IMR-90 (cell line): ENCODE results near the gene DCAF10. TPM values are rescaled to one million over a fixed set of nuclear protein-coding genes. Genes with fewer than 3 reads are reported as not detected.

Experiments
- ATAC-seq: fragments of 200-7000 bp; cut with Tn5 transposase; 2 replicates; pipeline ENCODE4 v1.9.1; 2020; ENCODE audit warnings: low read depth, mild to moderate bottlenecking, moderate library complexity
- BruUV-seq: library from RNA; stranded (reverse); fragments of 400-500 nt; replicated peaks from 2 replicates; lab custom pipeline; 2021; lab: Mats Ljungman, UMichigan
- CTCF ChIA-PET: fragments of 300-600 bp; formaldehyde crosslinking; extraction: SDS; loops from one replicate; lab custom pipeline; 2021; ENCODE audit warnings: antibody characterized with exemption; lab: Yijun Ruan, JAX
- POLR2A ChIA-PET: fragments of 300-600 bp; sonication (Branson Sonifier 250); formaldehyde crosslinking; loops from one replicate; lab custom pipeline; 2022; ENCODE audit warnings: antibody characterized with exemption; ENCODE audit not compliant: unreplicated experiment; lab: Charles Lee
- DNase-seq: peaks from one replicate; pipeline ENCODE4 v3.0.0; 2013
- H2AFZ ChIP-seq: replicated peaks from 2 replicates; pipeline ENCODE3; 2013; ENCODE audit warnings: low read length, mild to moderate bottlenecking; ENCODE audit not compliant: poor library complexity
- H2AK5ac ChIP-seq: 2 replicates; pipeline ENCODE4 v1.6.1; 2013; ENCODE audit warnings: low read depth, low read length, inconsistent platforms
- H2AK9ac ChIP-seq: replicated peaks from 2 replicates; pipeline ENCODE3; 2013; ENCODE audit warnings: mild to moderate bottlenecking, low read depth, low read length, moderate library complexity; ENCODE audit not compliant: poor library complexity
- H2BK120ac ChIP-seq: 2 replicates; pipeline ENCODE4 v1.6.1; 2013; ENCODE audit warnings: low read depth, low read length, inconsistent platforms
- H2BK15ac ChIP-seq: 3 replicates; pipeline ENCODE4 v1.6.1; 2013; ENCODE audit warnings: low read depth, low read length, inconsistent platforms
- H2BK20ac ChIP-seq: 2 replicates; pipeline ENCODE4 v1.6.1; 2013; ENCODE audit warnings: low read depth, mild to moderate bottlenecking, inconsistent platforms, low read length, moderate library complexity
- H2BK5ac ChIP-seq: 2 replicates; pipeline ENCODE4 v1.6.1; 2013; ENCODE audit warnings: mild to moderate bottlenecking, low read depth, low read length, inconsistent platforms; ENCODE audit not compliant: poor library complexity, severe bottlenecking
- H3K14ac ChIP-seq: replicated peaks from 2 replicates; pipeline ENCODE4 v1.6.1; 2013; ENCODE audit warnings: low read depth, low read length, inconsistent platforms
- H3K18ac ChIP-seq: 2 replicates; pipeline ENCODE4 v1.6.1; 2013; ENCODE audit warnings: low read depth, low read length, control low read depth
- H3K23ac ChIP-seq: 2 replicates; pipeline ENCODE4 v1.6.1; 2013; ENCODE audit warnings: low read depth, low read length, inconsistent platforms
- H3K27ac ChIP-seq: 2 replicates; pipeline ENCODE4 v1.5.1; 2013; ENCODE audit warnings: mild to moderate bottlenecking, control low read depth, low read length; ENCODE audit not compliant: insufficient read depth
- H3K27me3 ChIP-seq: 2 replicates; pipeline ENCODE4 v1.6.1; 2013; ENCODE audit warnings: low read length; ENCODE audit not compliant: control insufficient read depth, insufficient read depth
- H3K36me3 ChIP-seq: 2 replicates; pipeline ENCODE4 v1.6.1; 2013; ENCODE audit warnings: low read length, mixed read lengths; ENCODE audit not compliant: control insufficient read depth, insufficient read depth
- H3K4ac ChIP-seq: 2 replicates; pipeline ENCODE4 v1.6.1; 2013; ENCODE audit warnings: low read depth, low read length, inconsistent platforms
- H3K4me1 ChIP-seq: 2 replicates; pipeline ENCODE4 v1.6.1; 2013; ENCODE audit warnings: low read length, mixed read lengths; ENCODE audit not compliant: control insufficient read depth, insufficient read depth
- H3K4me2 ChIP-seq: 2 replicates; pipeline ENCODE4 v1.6.1; 2013; ENCODE audit warnings: low read depth, mild to moderate bottlenecking, control low read depth, low read length, moderate library complexity
- H3K4me3 ChIP-seq: 2 replicates; pipeline ENCODE4 v1.5.1; 2013; ENCODE audit warnings: low read depth, mild to moderate bottlenecking, control low read depth, low read length, moderate library complexity; ENCODE audit not compliant: insufficient read depth
- H3K56ac ChIP-seq: 2 replicates; pipeline ENCODE4 v1.6.1; 2013; ENCODE audit warnings: low read length, inconsistent platforms; ENCODE audit not compliant: insufficient read depth; ENCODE audit errors: extremely low read depth
- H3K79me1 ChIP-seq, 2 experiments: 2 replicates each; pipeline ENCODE4 v1.6.1; 2013; ENCODE audit warnings: low read length in 2 of 2, inconsistent platforms in 1 of 2, low read depth in 1 of 2
- H3K9ac ChIP-seq: 2 replicates; pipeline ENCODE4 v1.6.1; 2013; ENCODE audit warnings: low read depth, low read length, control low read depth
- H3K9me1 ChIP-seq: 2 replicates; pipeline ENCODE4 v1.6.1; 2013; ENCODE audit warnings: low read length, inconsistent platforms; ENCODE audit not compliant: insufficient read depth
- H3K9me3 ChIP-seq: 2 replicates; pipeline ENCODE4 v1.6.1; 2013; ENCODE audit warnings: low read length; ENCODE audit not compliant: control insufficient read depth, insufficient read depth
- H4K20me1 ChIP-seq: 2 replicates; pipeline ENCODE4 v1.6.1; 2013; ENCODE audit warnings: low read length, inconsistent platforms; ENCODE audit not compliant: insufficient read depth
- H4K5ac ChIP-seq: 2 replicates; pipeline ENCODE4 v1.6.1; 2013; ENCODE audit warnings: mild to moderate bottlenecking, low read depth, low read length, control low read depth
- H4K8ac ChIP-seq, 2 experiments: 2 replicates each; pipeline ENCODE4 v1.6.1; 2013; ENCODE audit warnings: low read depth in 2 of 2, low read length in 2 of 2, control low read depth in 1 of 2, inconsistent platforms in 1 of 2
- H4K91ac ChIP-seq: 2 replicates; pipeline ENCODE4 v1.6.1; 2013; ENCODE audit warnings: low read depth, low read length, inconsistent platforms; ENCODE audit not compliant: insufficient read depth
- BHLHE40 ChIP-seq: fragments of 150-350 bp; IDR thresholded peaks from 2 replicates; pipeline ENCODE4 v1.6.1; 2016; ENCODE audit warnings: mild to moderate bottlenecking, low read depth, low read length
- NFE2L2 ChIP-seq: fragments of 150-350 bp; IDR thresholded peaks from 2 replicates; pipeline ENCODE4 v1.6.1; 2016; ENCODE audit warnings: low read depth, mild to moderate bottlenecking, low read length
- RAD21 ChIP-seq: IDR thresholded peaks from 2 replicates; pipeline ENCODE4 v1.6.1; 2012; ENCODE audit warnings: low read length, improper control_type of control experiment
- RFX5 ChIP-seq: IDR thresholded peaks from 2 replicates; pipeline ENCODE4 v1.8.0; 2012; ENCODE audit warnings: low read depth, mild to moderate bottlenecking, low read length, moderate library complexity
- SMC3 ChIP-seq: fragments of 150-350 bp; IDR thresholded peaks from 2 replicates; pipeline ENCODE4 v1.6.1; 2016; ENCODE audit warnings: low read depth, mild to moderate bottlenecking, antibody characterized with exemption, low read length, moderate library complexity
- WGBS, 2 experiments: methylation state at CpG; one replicate each; pipeline versions ENCODE4 v1.1.5 to v1.1.7; 2013; ENCODE audit warnings: missing lambda C conversion rate in 2 of 2; ENCODE audit not compliant: insufficient read length in 1 of 2; ENCODE audit errors: extremely low coverage in 2 of 2; 5-methylcytosine and 5-hydroxymethylcytosine counted together
- dilution Hi-C: fragments of 300-500 bp; cut with HindIII; formaldehyde crosslinking; loops from one replicate; pipeline ENCODE4 v1.14.3; 2018; ENCODE audit warnings: low sequenced_read_pairs; ENCODE audit not compliant: unreplicated experiment
- in situ Hi-C: fragments of 300-500 bp; cut with MboI; formaldehyde crosslinking; loops from 3 replicates; pipeline ENCODE4 v1.14.3; 2019; ENCODE audit warnings: low sequenced_read_pairs, inconsistent platforms, mixed read lengths
- intact Hi-C: fragments of 100-400 bp; cut with micrococcal nuclease; formaldehyde crosslinking; loops from 2 replicates; pipeline ENCODE4 v1.10.0; 2022
- polyA plus RNA-seq, 3 experiments: library from polyadenylated mRNA; depleted of rRNA; stranded (reverse); fragments of >200 nt; gene quantifications; 2 replicates each; pipeline ENCODE4 v1.2.3, GENCODE V29; 2012; ENCODE audit warnings: low replicate concordance in 1 of 3
- total RNA-seq: library from RNA; depleted of rRNA; stranded (reverse); fragments of >200 nt; gene quantifications from 2 replicates; pipeline ENCODE4 v1.2.3, GENCODE V29; 2012
- TF ChIP-seq, protein P1 (sequence below): fragments of 150-350 bp; IDR thresholded peaks from 2 replicates; pipeline ENCODE4 v1.6.1; 2016; ENCODE audit warnings: low read depth, mild to moderate bottlenecking, low read length, moderate library complexity, borderline replicate concordance

The DCAF10 gene
- total and polyA plus RNA-seq, 2 of the 4 experiments (the other 2 are of a cell fraction), result 17.1 to 19.4 TPM

DNA sequence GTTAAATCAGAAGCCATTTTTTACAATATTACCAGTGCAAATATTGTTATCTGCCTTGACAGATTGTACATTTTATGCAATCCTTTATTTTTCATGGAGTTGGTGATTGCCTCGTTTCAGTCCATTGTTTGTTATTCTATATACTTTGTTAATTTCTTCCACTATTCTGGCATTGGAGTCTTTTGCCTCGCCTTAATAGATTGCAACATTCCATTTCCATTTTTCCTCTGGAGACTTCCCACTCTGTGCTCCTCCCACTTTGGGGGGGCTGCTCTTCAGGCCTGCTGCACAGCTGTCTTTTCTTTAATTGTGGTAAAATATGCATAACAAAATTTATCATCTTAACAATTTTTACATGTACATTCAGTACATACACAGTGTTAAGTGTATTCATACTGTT is 4.4 kb upstream of the DCAF10 start:
- no peak overlapping the region for H4K5ac ChIP-seq
- H3K9me3 ChIP-seq, result no peaks in the 10 kb centered on the region
- no peak overlapping the region for H3K4me3 ChIP-seq
- CTCF ChIA-PET, result no interaction called here
- ATAC-seq (no peak), DNase-seq (no peak)
- H2BK5ac ChIP-seq, result no peak overlapping the region
- H3K9me1 ChIP-seq, result 0 out of 2 replicates have a peak, but pooled peaks cover 3% of the 10 kb centered on the region
- H3K27me3 ChIP-seq, result no peaks in the 10 kb centered on the region
- H3K14ac ChIP-seq, result no peak overlapping the region
- TF ChIP-seq RFX5, result no peak
- no peak for TF ChIP-seq RAD21
- no peak for TF ChIP-seq SMC3
- no peak for TF ChIP-seq NFE2L2
- TF ChIP-seq BHLHE40, result no peak
- TF ChIP-seq, protein P1, sequence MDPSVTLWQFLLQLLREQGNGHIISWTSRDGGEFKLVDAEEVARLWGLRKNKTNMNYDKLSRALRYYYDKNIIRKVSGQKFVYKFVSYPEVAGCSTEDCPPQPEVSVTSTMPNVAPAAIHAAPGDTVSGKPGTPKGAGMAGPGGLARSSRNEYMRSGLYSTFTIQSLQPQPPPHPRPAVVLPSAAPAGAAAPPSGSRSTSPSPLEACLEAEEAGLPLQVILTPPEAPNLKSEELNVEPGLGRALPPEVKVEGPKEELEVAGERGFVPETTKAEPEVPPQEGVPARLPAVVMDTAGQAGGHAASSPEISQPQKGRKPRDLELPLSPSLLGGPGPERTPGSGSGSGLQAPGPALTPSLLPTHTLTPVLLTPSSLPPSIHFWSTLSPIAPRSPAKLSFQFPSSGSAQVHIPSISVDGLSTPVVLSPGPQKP, result no peak
- in situ Hi-C loops, result no loop called here
- WGBS, 2 experiments, result no CpG with 5 or more reads among the region's 2 CpGs
- H4K91ac ChIP-seq, result no peak overlapping the region
- no peak overlapping the region for H2AK9ac ChIP-seq
- H3K56ac ChIP-seq, result no peak overlapping the region
- H3K9ac ChIP-seq, result no peak overlapping the region
- H2BK15ac ChIP-seq, result no peak overlapping the region
- POLR2A ChIA-PET, result no interaction called here
- dilution Hi-C loops, result no loop called here
- H3K4me1 ChIP-seq, result no peaks in the 10 kb centered on the region
- no peak overlapping the region for H2BK120ac ChIP-seq
- intact Hi-C loops, result no loop called here
- H2BK20ac ChIP-seq, result no peak overlapping the region
- no peak overlapping the region for H2AK5ac ChIP-seq
- H4K8ac ChIP-seq, result no peak overlapping the region
- no peak overlapping the region for H3K4ac ChIP-seq
- H3K18ac ChIP-seq, result no peak overlapping the region
- BruUV-seq, result no TSS peak
- H3K23ac ChIP-seq, result no peak overlapping the region
- H4K20me1 ChIP-seq, result 0 out of 2 replicates have a peak, but pooled peaks cover under 1% of the 10 kb centered on the region
- no peaks in the 10 kb centered on the region for H3K36me3 ChIP-seq
- H3K27ac ChIP-seq, result no peak overlapping the region
- no peak overlapping the region for H2AFZ ChIP-seq
- H3K4me2 ChIP-seq, result no peak overlapping the region
- peaks cover 8 to 16% of the 10 kb centered on the region in 2 experiments for H3K79me1 ChIP-seq
